ENCODE results near the gene SIKE1.

GRCh38 chr1:114749835-114750234 is 30.6 kb downstream of the SIKE1 start:
- TF ChIP-seq EZH2 (IDR thresholded peaks at IDR 0.05; ENCODE audit: low read depth) = no peak
- TF ChIP-seq, protein P1, sequence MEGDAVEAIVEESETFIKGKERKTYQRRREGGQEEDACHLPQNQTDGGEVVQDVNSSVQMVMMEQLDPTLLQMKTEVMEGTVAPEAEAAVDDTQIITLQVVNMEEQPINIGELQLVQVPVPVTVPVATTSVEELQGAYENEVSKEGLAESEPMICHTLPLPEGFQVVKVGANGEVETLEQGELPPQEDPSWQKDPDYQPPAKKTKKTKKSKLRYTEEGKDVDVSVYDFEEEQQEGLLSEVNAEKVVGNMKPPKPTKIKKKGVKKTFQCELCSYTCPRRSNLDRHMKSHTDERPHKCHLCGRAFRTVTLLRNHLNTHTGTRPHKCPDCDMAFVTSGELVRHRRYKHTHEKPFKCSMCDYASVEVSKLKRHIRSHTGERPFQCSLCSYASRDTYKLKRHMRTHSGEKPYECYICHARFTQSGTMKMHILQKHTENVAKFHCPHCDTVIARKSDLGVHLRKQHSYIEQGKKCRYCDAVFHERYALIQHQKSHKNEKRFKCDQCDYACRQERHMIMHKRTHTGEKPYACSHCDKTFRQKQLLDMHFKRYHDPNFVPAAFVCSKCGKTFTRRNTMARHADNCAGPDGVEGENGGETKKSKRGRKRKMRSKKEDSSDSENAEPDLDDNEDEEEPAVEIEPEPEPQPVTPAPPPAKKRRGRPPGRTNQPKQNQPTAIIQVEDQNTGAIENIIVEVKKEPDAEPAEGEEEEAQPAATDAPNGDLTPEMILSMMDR (conservative IDR thresholded peaks at IDR 0.05) = no peak

Measured in PC-9 (cell line).